SKM-1 (cell line): Measurements from ENCODE around the gene IER3.
"Not testable (repeated sequence)": the region's sequence is repeated elsewhere in the genome, so short reads cannot be mapped to it uniquely, and the experiment has no call there.

Source experiments
- DNase-seq: peaks from one replicate; lab custom pipeline; 2025; ENCODE audit not compliant: unreplicated experiment; lab: John Stamatoyannopoulos, UW

The IER3 gene

GRCh38 chr6:30725713-30726505, 18.4 kb downstream of the IER3 start:
- no peak for DNase-seq

- DNase-seq, result no peak
Observed at GRCh38 chr6:30724906-30725667, 19.3 kb downstream of the IER3 start.

GRCh38 chr6:30723843-30724741, 20.3 kb downstream of the IER3 start:
- not testable (repeated sequence) for DNase-seq

- not testable (repeated sequence) for DNase-seq
Observed at GRCh38 chr6:30723159-30723842, 21.0 kb downstream of the IER3 start.

- peak; percentile 56 for DNase-seq
Observed at GRCh38 chr6:30722280-30723112, 21.9 kb downstream of the IER3 start.

- DNase-seq, result not testable (repeated sequence)
Observed at GRCh38 chr6:30722025-30722279, 22.4 kb downstream of the IER3 start.

- DNase-seq, result peak; percentile 83
Observed at GRCh38 chr6:30721198-30722024, 22.9 kb downstream of the IER3 start.

- DNase-seq, result no peak
Observed at GRCh38 chr6:30720738-30721197, 23.6 kb downstream of the IER3 start.

GRCh38 chr6:30719791-30720737, 24.3 kb downstream of the IER3 start, which contains the start of gene TUBB:
TSS of gene TUBB (plus strand) at chr6:30720352. CDS start at chr6:30720507, 155 bp downstream.
- peak; percentile 85 for DNase-seq

- no peak for DNase-seq
Observed at GRCh38 chr6:30719356-30719755, 25.0 kb downstream of the IER3 start.

GRCh38 chr6:30717845-30718720, 26.3 kb downstream of the IER3 start:
- not testable (repeated sequence) for DNase-seq

- DNase-seq, result peak; percentile 99
Observed at GRCh38 chr6:30717129-30717844, 27.1 kb downstream of the IER3 start, which contains the start of gene MDC1. TSS of gene MDC1 (minus strand) at chr6:30717281. CDS start at chr6:30715175, 2,106 bp downstream.

- DNase-seq, result no peak
Observed at GRCh38 chr6:30716879-30717128, 27.5 kb downstream of the IER3 start.

- no peak for DNase-seq
Observed at GRCh38 chr6:30714263-30714662, 30.1 kb downstream of the IER3 start.

GRCh38 chr6:30712441-30712945, 31.9 kb downstream of the IER3 start:
- no peak for DNase-seq

- DNase-seq, result no peak
Observed at GRCh38 chr6:30711758-30712380, 32.5 kb downstream of the IER3 start.
